ENCODE measurements around the gene CRTC1.

The CRTC1 gene

GRCh38 chr19:18700501-18701249 lies 17.2 kb downstream of the CRTC1 start:
- Histone ChIP-seq H3K4me1 (ENCODE audit: control insufficient read depth in 2 of 2, insufficient read depth in 1 of 2, low read depth in 1 of 2, low read length in 2 of 2) (peaks cover 7 to 20% of the 10 kb centered on the region in 2 donors), H3K4me3 (ENCODE audit: low read length in 2 of 2) (peak overlapping the region; percentile 41 to 47), H3K27me3 (ENCODE audit: control insufficient read depth in 3 of 3, insufficient read depth in 3 of 3, low read depth in 1 of 3, low read length in 3 of 3) (no peaks in the 10 kb centered on the region), H4K8ac (ENCODE audit: low read depth, low read length) (no peak overlapping the region), H3K9me3 (replicated peaks in 1 of 2; ENCODE audit: control insufficient read depth in 2 of 2, insufficient read depth in 1 of 2, low read depth in 1 of 2, low read length in 2 of 2) (peaks cover 0 to 3% of the 10 kb centered on the region in 2 donors), H3K9ac (ENCODE audit: low read depth, low read length, poor library complexity) (peak overlapping the region; percentile 80), H4K91ac (ENCODE audit: low read depth, low read length, poor library complexity) (no peak overlapping the region), H3K4me2 (ENCODE audit: insufficient read depth, low read length, poor library complexity, severe bottlenecking) (peak overlapping the region; percentile 80), H3K36me3 (replicated peaks in 1 of 2; ENCODE audit: control insufficient read depth in 2 of 2, insufficient read depth in 2 of 2, low read length in 2 of 2) (peaks cover 0 to 4% of the 10 kb centered on the region in 2 donors), H3K4ac (ENCODE audit: low read length) (no peak overlapping the region), H3K79me1 (ENCODE audit: low read depth, low read length) (peaks cover 9% of the 10 kb centered on the region), H2BK120ac (ENCODE audit: low read depth, low read length) (no peak overlapping the region), H3K23ac (ENCODE audit: low read depth, low read length, poor library complexity) (no peak overlapping the region), H2BK5ac (ENCODE audit: low read length) (no peak overlapping the region), H3K27ac (replicated peaks; ENCODE audit: low read length) (peak overlapping the region; percentile 80), H2BK15ac (ENCODE audit: low read length) (no peak overlapping the region), H2AFZ (ENCODE audit: low read length) (peak overlapping the region; percentile 36), H2BK12ac (ENCODE audit: low read length) (peak overlapping the region; percentile 82), H2AK5ac (ENCODE audit: low read depth, low read length) (peak overlapping the region; percentile 82), H3K18ac (ENCODE audit: low read length) (peak overlapping the region; percentile 90), H3K14ac (ENCODE audit: low read length) (no peak overlapping the region)
- peak; percentile 67 for DNase-seq (ENCODE audit: low spot score)
- WGBS, 2 donors (ENCODE audit: extremely low coverage in 2 of 2, insufficient read length in 2 of 2, insufficient replicate concordance in 1 of 2) = no CpG with 5 or more reads among the region's 35 CpGs

GRCh38 chr19:18701250-18701608 lies 17.7 kb downstream of the CRTC1 start:
- Histone ChIP-seq H4K91ac (ENCODE audit: low read depth, low read length, poor library complexity) (no peak overlapping the region), H2AK5ac (ENCODE audit: low read depth, low read length) (no peak overlapping the region), H3K27me3 (ENCODE audit: control insufficient read depth in 3 of 3, insufficient read depth in 3 of 3, low read depth in 1 of 3, low read length in 3 of 3) (no peaks in the 10 kb centered on the region), H2BK12ac (ENCODE audit: low read length) (no peak overlapping the region), H3K4ac (ENCODE audit: low read length) (no peak overlapping the region), H3K18ac (ENCODE audit: low read length) (peak overlapping the region; percentile 90), H2AFZ (ENCODE audit: low read length) (peak overlapping the region; percentile 36), H3K14ac (ENCODE audit: low read length) (no peak overlapping the region), H3K23ac (ENCODE audit: low read depth, low read length, poor library complexity) (no peak overlapping the region), H3K4me1 (ENCODE audit: control insufficient read depth in 2 of 2, insufficient read depth in 1 of 2, low read depth in 1 of 2, low read length in 2 of 2) (peaks cover 7 to 20% of the 10 kb centered on the region in 2 donors), H3K9ac (ENCODE audit: low read depth, low read length, poor library complexity) (peak overlapping the region; percentile 33), H2BK5ac (ENCODE audit: low read length) (no peak overlapping the region), H3K9me3 (replicated peaks in 1 of 2; ENCODE audit: control insufficient read depth in 2 of 2, insufficient read depth in 1 of 2, low read depth in 1 of 2, low read length in 2 of 2) (peaks cover 0 to 3% of the 10 kb centered on the region in 2 donors), H3K4me3 (ENCODE audit: low read length in 2 of 2) (peak overlapping the region in 1 of 2 donors; percentile 42), H3K27ac (replicated peaks; ENCODE audit: low read length) (peak overlapping the region; percentile 45), H3K4me2 (ENCODE audit: insufficient read depth, low read length, poor library complexity, severe bottlenecking) (peak overlapping the region; percentile 80), H3K79me1 (ENCODE audit: low read depth, low read length) (peaks cover 7% of the 10 kb centered on the region), H4K8ac (ENCODE audit: low read depth, low read length) (no peak overlapping the region), H3K36me3 (replicated peaks in 1 of 2; ENCODE audit: control insufficient read depth in 2 of 2, insufficient read depth in 2 of 2, low read length in 2 of 2) (peaks cover 0 to 4% of the 10 kb centered on the region in 2 donors), H2BK15ac (ENCODE audit: low read length) (no peak overlapping the region), H2BK120ac (ENCODE audit: low read depth, low read length) (no peak overlapping the region)
- no CpG with 5 or more reads among the region's 7 CpGs for WGBS, 2 donors (ENCODE audit: extremely low coverage in 2 of 2, insufficient read length in 2 of 2, insufficient replicate concordance in 1 of 2)
- DNase-seq (ENCODE audit: low spot score) = no peak

GRCh38 chr19:18704054-18704453 lies 20.6 kb downstream of the CRTC1 start:
- Histone ChIP-seq H2BK12ac (ENCODE audit: low read length) (no peak overlapping the region), H3K9me3 (replicated peaks in 1 of 2; ENCODE audit: control insufficient read depth in 2 of 2, insufficient read depth in 1 of 2, low read depth in 1 of 2, low read length in 2 of 2) (no peaks in the 10 kb centered on the region), H2AFZ (ENCODE audit: low read length) (no peak overlapping the region), H3K36me3 (replicated peaks in 1 of 2; ENCODE audit: control insufficient read depth in 2 of 2, insufficient read depth in 2 of 2, low read length in 2 of 2) (no peaks in the 10 kb centered on the region), H3K18ac (ENCODE audit: low read length) (no peak overlapping the region), H2BK5ac (ENCODE audit: low read length) (no peak overlapping the region), H4K91ac (ENCODE audit: low read depth, low read length, poor library complexity) (no peak overlapping the region), H3K79me1 (ENCODE audit: low read depth, low read length) (no peaks in the 10 kb centered on the region), H3K14ac (ENCODE audit: low read length) (no peak overlapping the region), H3K9ac (ENCODE audit: low read depth, low read length, poor library complexity) (no peak overlapping the region), H2AK5ac (ENCODE audit: low read depth, low read length) (no peak overlapping the region), H2BK120ac (ENCODE audit: low read depth, low read length) (no peak overlapping the region), H3K4me3 (ENCODE audit: low read length in 2 of 2) (no peak overlapping the region), H3K4me2 (ENCODE audit: insufficient read depth, low read length, poor library complexity, severe bottlenecking) (no peak overlapping the region), H2BK15ac (ENCODE audit: low read length) (no peak overlapping the region), H3K27ac (replicated peaks; ENCODE audit: low read length) (no peak overlapping the region), H3K23ac (ENCODE audit: low read depth, low read length, poor library complexity) (no peak overlapping the region), H4K8ac (ENCODE audit: low read depth, low read length) (no peak overlapping the region), H3K27me3 (ENCODE audit: control insufficient read depth in 3 of 3, insufficient read depth in 3 of 3, low read depth in 1 of 3, low read length in 3 of 3) (no peaks in the 10 kb centered on the region), H3K4ac (ENCODE audit: low read length) (no peak overlapping the region), H3K4me1 (ENCODE audit: control insufficient read depth in 2 of 2, insufficient read depth in 1 of 2, low read depth in 1 of 2, low read length in 2 of 2) (peaks cover 7 to 15% of the 10 kb centered on the region in 2 donors)
- no peak for DNase-seq (ENCODE audit: low spot score)
- WGBS, 2 donors (ENCODE audit: extremely low coverage in 2 of 2, insufficient read length in 2 of 2, insufficient replicate concordance in 1 of 2) = no CpG with 5 or more reads among the region's 4 CpGs

- H3K4me3 ChIP-seq (ENCODE audit: low read length in 2 of 2) = no peak overlapping the region
- H2BK12ac ChIP-seq (ENCODE audit: low read length) = no peak overlapping the region
- H3K23ac ChIP-seq (ENCODE audit: low read depth, low read length, poor library complexity) = no peak overlapping the region
- no peak overlapping the region for H2AK5ac ChIP-seq (ENCODE audit: low read depth, low read length)
- no peaks in the 10 kb centered on the region for H3K9me3 ChIP-seq (replicated peaks in 1 of 2; ENCODE audit: control insufficient read depth in 2 of 2, insufficient read depth in 1 of 2, low read depth in 1 of 2, low read length in 2 of 2)
- H3K36me3 ChIP-seq (replicated peaks in 1 of 2; ENCODE audit: control insufficient read depth in 2 of 2, insufficient read depth in 2 of 2, low read length in 2 of 2) = no peaks in the 10 kb centered on the region
- no peak overlapping the region for H2BK15ac ChIP-seq (ENCODE audit: low read length)
- H2BK5ac ChIP-seq (ENCODE audit: low read length) = no peak overlapping the region
- no peak overlapping the region for H4K91ac ChIP-seq (ENCODE audit: low read depth, low read length, poor library complexity)
- DNase-seq (ENCODE audit: low spot score) = no peak
- WGBS, 2 donors (ENCODE audit: extremely low coverage in 2 of 2, insufficient read length in 2 of 2, insufficient replicate concordance in 1 of 2) = no CpG with 5 or more reads among the region's 7 CpGs
- peaks cover 2% of the 10 kb centered on the region for H3K79me1 ChIP-seq (ENCODE audit: low read depth, low read length)
- H3K4me1 ChIP-seq (ENCODE audit: control insufficient read depth in 2 of 2, insufficient read depth in 1 of 2, low read depth in 1 of 2, low read length in 2 of 2) = peaks cover 7 to 10% of the 10 kb centered on the region in 2 donors
- no peak overlapping the region for H2BK120ac ChIP-seq (ENCODE audit: low read depth, low read length)
- no peak overlapping the region for H4K8ac ChIP-seq (ENCODE audit: low read depth, low read length)
- H3K27ac ChIP-seq (replicated peaks; ENCODE audit: low read length) = no peak overlapping the region
- H3K14ac ChIP-seq (ENCODE audit: low read length) = no peak overlapping the region
- no peaks in the 10 kb centered on the region for H3K27me3 ChIP-seq (ENCODE audit: control insufficient read depth in 3 of 3, insufficient read depth in 3 of 3, low read depth in 1 of 3, low read length in 3 of 3)
- H3K18ac ChIP-seq (ENCODE audit: low read length) = no peak overlapping the region
- H3K4ac ChIP-seq (ENCODE audit: low read length) = no peak overlapping the region
- no peak overlapping the region for H3K9ac ChIP-seq (ENCODE audit: low read depth, low read length, poor library complexity)
- no peak overlapping the region for H2AFZ ChIP-seq (ENCODE audit: low read length)
- H3K4me2 ChIP-seq (ENCODE audit: insufficient read depth, low read length, poor library complexity, severe bottlenecking) = no peak overlapping the region
Measured at GRCh38 chr19:18704971-18705370, 21.5 kb downstream of the CRTC1 start.
